OCI-LY1 (cell line): Measurements from ENCODE around the gene GPR107.

ENCODE experiments used
- CTCF ChIP-seq: fragments of 200-600 bp; sonication (generic), shearing (Covaris generic); IDR thresholded peaks from 2 replicates; pipeline ENCODE4 v1.5.1; 2017; ENCODE audit warnings: mild to moderate bottlenecking, antibody characterized with exemption, low read length, moderate library complexity, mixed read lengths
- EZH2 ChIP-seq: fragments of 200-600 bp; sonication (generic), shearing (Covaris generic); IDR thresholded peaks from 2 replicates; pipeline ENCODE4 v1.8.0; 2017; ENCODE audit warnings: borderline replicate concordance, mixed run types, mild to moderate bottlenecking, antibody characterized with exemption, low read length, moderate library complexity, mixed read lengths

GRCh38 chr9:130062750-130063149 lies 9.0 kb downstream of the GPR107 start:
- TF ChIP-seq CTCF (no peak), EZH2 (no peak)
